ENCODE data around the gene TEX2.

GRCh38 chr17:64153565-64154312 lies 109.3 kb downstream of the TEX2 start:
- TF ChIP-seq, protein P1, sequence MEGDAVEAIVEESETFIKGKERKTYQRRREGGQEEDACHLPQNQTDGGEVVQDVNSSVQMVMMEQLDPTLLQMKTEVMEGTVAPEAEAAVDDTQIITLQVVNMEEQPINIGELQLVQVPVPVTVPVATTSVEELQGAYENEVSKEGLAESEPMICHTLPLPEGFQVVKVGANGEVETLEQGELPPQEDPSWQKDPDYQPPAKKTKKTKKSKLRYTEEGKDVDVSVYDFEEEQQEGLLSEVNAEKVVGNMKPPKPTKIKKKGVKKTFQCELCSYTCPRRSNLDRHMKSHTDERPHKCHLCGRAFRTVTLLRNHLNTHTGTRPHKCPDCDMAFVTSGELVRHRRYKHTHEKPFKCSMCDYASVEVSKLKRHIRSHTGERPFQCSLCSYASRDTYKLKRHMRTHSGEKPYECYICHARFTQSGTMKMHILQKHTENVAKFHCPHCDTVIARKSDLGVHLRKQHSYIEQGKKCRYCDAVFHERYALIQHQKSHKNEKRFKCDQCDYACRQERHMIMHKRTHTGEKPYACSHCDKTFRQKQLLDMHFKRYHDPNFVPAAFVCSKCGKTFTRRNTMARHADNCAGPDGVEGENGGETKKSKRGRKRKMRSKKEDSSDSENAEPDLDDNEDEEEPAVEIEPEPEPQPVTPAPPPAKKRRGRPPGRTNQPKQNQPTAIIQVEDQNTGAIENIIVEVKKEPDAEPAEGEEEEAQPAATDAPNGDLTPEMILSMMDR (IDR thresholded peaks at IDR 0.05): no peak
- TF ChIP-seq POLR2A (IDR thresholded peaks at IDR 0.05) (no peak), POLR2AphosphoS5 (IDR thresholded peaks at IDR 0.05) (no peak)

Data from transverse colon (tissue), 4 donors.